D721Med (cell line): Measurements from ENCODE around the gene PSMB2.

ENCODE experiments used
- DNase-seq: peaks from one replicate; pipeline ENCODE4 v3.0.0; 2011; ENCODE audit warnings: low spot score; ENCODE audit not compliant: insufficient read length
- FAIRE-seq: peaks from 2 replicates; lab custom pipeline; 2011; peaks lifted over from hg19 to GRCh38; lab: Jason Lieb, UNC
- TF ChIP-seq, protein P1 (sequence below): IDR thresholded peaks from 2 replicates; pipeline ENCODE4 v1.5.1; 2012; ENCODE audit warnings: mild to moderate bottlenecking, control low read depth; ENCODE audit not compliant: insufficient read depth; ENCODE audit errors: missing control alignments

PSMB2 gene

GRCh38 chr1:35595684-35596083 lies 45.6 kb downstream of the PSMB2 start:
- DNase-seq, result no peak
- TF ChIP-seq, protein P1, sequence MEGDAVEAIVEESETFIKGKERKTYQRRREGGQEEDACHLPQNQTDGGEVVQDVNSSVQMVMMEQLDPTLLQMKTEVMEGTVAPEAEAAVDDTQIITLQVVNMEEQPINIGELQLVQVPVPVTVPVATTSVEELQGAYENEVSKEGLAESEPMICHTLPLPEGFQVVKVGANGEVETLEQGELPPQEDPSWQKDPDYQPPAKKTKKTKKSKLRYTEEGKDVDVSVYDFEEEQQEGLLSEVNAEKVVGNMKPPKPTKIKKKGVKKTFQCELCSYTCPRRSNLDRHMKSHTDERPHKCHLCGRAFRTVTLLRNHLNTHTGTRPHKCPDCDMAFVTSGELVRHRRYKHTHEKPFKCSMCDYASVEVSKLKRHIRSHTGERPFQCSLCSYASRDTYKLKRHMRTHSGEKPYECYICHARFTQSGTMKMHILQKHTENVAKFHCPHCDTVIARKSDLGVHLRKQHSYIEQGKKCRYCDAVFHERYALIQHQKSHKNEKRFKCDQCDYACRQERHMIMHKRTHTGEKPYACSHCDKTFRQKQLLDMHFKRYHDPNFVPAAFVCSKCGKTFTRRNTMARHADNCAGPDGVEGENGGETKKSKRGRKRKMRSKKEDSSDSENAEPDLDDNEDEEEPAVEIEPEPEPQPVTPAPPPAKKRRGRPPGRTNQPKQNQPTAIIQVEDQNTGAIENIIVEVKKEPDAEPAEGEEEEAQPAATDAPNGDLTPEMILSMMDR, result no peak
- FAIRE-seq, result no peak

- TF ChIP-seq, protein P1, result no peak
- no peak for DNase-seq
- FAIRE-seq, result no peak
Measured at GRCh38 chr1:35594005-35594760, 47.1 kb downstream of the PSMB2 start.

- FAIRE-seq (no peak), DNase-seq (no peak)
Measured at GRCh38 chr1:35592991-35593769, 48.1 kb downstream of the PSMB2 start.

DNA sequence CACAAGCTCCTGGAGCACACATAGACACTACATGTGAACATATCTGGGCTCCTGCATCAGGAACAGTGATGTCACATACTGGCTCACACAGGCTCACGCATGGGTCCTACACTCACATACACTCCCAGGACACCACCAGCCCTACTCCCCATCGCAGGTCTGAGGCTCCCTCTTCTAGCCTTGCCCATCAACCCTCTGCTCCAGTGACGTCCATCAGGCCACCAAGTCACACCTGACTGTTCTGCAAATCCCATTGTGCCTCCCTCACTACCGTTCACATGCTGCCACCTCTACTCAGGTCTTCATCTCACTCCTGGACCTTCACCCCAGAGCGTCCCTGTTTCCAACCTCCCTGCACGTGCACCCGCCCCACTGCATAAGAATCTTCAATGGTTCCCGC lies 50.1 kb downstream of the PSMB2 start:
- TF ChIP-seq, protein P1, result no peak
- FAIRE-seq (no peak), DNase-seq (no peak)

More at GRCh38 chr1:35592991-35593769, 48.1 kb downstream of the PSMB2 start:
- TF ChIP-seq, protein P1, result no peak

DNA sequence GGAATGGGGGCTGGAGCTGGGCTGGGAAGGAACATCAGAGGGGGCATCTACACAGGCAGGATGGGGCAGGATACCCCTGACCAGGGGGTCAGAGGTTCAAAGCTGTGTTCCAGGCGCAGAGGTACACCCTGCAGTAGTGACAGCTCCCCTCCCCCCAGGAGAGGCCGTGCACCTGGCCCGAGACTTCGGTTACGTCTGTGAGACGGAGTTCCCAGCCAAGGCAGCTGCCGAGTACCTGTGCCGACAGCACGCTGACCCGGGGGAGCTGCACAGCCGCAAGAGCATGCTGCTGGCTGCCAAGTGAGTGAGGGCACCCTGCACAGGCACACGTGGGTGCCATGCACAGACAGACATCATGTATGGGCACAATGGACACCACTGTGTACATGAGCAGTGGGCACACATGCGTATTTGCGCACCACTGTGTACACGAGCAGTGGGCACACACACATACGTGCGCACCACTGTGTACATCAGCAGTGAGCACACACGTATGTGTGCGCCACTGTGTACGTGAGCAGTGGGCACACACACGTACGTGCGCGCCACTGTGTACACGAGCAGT lies 50.8 kb downstream of the PSMB2 start:
- TF ChIP-seq, protein P1, result no peak
- DNase-seq (no peak), FAIRE-seq (no peak)

GRCh38 chr1:35589516-35590427 lies 51.6 kb downstream of the PSMB2 start:
- FAIRE-seq (no peak), DNase-seq (no peak)
- TF ChIP-seq, protein P1, result no peak
